Vagina (tissue), 2 donors: Measurements from ENCODE around the gene AHNAK2. TPM values are rescaled to one million over a fixed set of nuclear protein-coding genes. Genes with fewer than 3 reads are reported as not detected.

Experiments
- DNase-seq, 2 donors: peaks; one replicate each; pipeline ENCODE4 v3.0.0-alpha.2; 2017; ENCODE audit errors: extremely low spot score in 2 of 2
- H3K27ac ChIP-seq: fragments of 200-600 bp; sonication (generic); one replicate; pipeline ENCODE4 v1.5.1; 2019
- H3K27me3 ChIP-seq: fragments of 200-600 bp; sonication (generic); one replicate; pipeline ENCODE4 v1.5.1; 2019
- H3K36me3 ChIP-seq, 2 donors: fragments of 200-600 bp; sonication (generic); one replicate each; pipeline ENCODE4 v1.5.1; 2017 to 2019
- H3K4me1 ChIP-seq: fragments of 200-600 bp; sonication (generic); one replicate; pipeline ENCODE4 v1.5.1; 2019
- H3K4me3 ChIP-seq, 2 donors: fragments of 200-600 bp; sonication (generic); 1 replicate in 1 of 2; 2 replicates in 1 of 2; pipeline ENCODE4 v1.5.1; 2016 to 2019
- H3K9me3 ChIP-seq: fragments of 200-600 bp; sonication (generic); one replicate; pipeline ENCODE4 v1.5.1; 2019
- POLR2A ChIP-seq, 2 donors: fragments of 450-650 bp; IDR thresholded peaks; one replicate each; pipeline ENCODE4 v1.6.1; 2017; ENCODE audit warnings: antibody characterized with exemption in 2 of 2, mild to moderate bottlenecking in 2 of 2, moderate library complexity in 2 of 2
- POLR2AphosphoS5 ChIP-seq, 2 donors: sonication (generic); formaldehyde crosslinking; IDR thresholded peaks; one replicate each; pipeline ENCODE4 v1.9.0; 2017; ENCODE audit warnings: antibody characterized with exemption in 2 of 2, mild to moderate bottlenecking in 2 of 2, low read depth in 1 of 2; ENCODE audit not compliant: insufficient read depth in 1 of 2
- intact Hi-C: fragments of 100-400 bp; cut with DNase I; formaldehyde crosslinking; loops from one replicate; pipeline ENCODE4 v1.15.1; 2023
- total RNA-seq: library from RNA; depleted of rRNA; stranded (reverse); fragments of >200 nt; gene quantifications from one replicate; pipeline ENCODE4 v1.2.3, GENCODE V29; 2016
- TF ChIP-seq, protein P1 (sequence below), 3 experiments: fragments of 450-650 bp in 2 of 3; fragments of 200-600 bp in 1 of 3; sonication (generic) in 1 of 3; IDR thresholded peaks; one replicate each; pipeline ENCODE4 v1.5.1; 2017 to 2019; ENCODE audit warnings: antibody characterized with exemption in 3 of 3, mild to moderate bottlenecking in 2 of 3, moderate library complexity in 2 of 3

AHNAK2 gene
- total RNA-seq, 1 donor from 2014 or later = 180 TPM

DNA sequence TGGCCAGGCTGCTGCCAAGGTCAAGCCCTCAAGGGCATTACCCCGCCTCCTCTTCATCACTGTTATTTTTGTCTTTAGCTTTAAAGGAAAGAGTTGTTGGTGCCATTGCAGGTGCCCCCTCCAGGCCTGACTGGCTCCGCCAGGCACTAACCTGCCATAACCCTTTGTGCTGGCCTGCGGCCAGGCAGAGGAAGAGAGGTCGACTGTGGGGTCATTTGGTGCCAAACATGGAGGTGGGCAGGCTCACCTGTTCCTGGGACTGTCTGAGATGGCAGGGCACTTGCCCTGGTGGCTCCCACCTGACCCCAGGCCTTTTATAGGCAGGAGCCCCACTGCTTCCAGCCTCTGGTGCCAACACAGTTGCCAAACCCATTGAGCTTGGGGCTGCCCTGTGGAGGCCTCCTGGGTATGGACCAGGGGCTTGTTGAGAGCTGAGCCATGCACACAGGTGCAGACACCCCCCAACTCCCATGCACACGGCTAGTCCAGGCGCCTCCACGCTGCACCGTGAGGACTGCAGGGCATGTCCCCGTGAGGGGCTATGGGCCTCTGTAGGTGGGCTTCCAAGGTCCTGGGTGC, 82.9 kb downstream of the AHNAK2 start:
- Histone ChIP-seq H3K27me3 (no peaks in the 10 kb centered on the region), H3K27ac (no peak overlapping the region), H3K9me3 (no peaks in the 10 kb centered on the region), H3K4me1 (peaks cover 13% of the 10 kb centered on the region), H3K36me3 (no peaks in the 10 kb centered on the region), H3K4me3 (no peak overlapping the region)
- peak in 1 of 2 donors; percentile 84 for DNase-seq
- intact Hi-C loops = loop anchor here (5.0 kb wide), 1 partner anchor 152 kb away; no protein-coding TSS in a partner anchor
- TF ChIP-seq, protein P1, sequence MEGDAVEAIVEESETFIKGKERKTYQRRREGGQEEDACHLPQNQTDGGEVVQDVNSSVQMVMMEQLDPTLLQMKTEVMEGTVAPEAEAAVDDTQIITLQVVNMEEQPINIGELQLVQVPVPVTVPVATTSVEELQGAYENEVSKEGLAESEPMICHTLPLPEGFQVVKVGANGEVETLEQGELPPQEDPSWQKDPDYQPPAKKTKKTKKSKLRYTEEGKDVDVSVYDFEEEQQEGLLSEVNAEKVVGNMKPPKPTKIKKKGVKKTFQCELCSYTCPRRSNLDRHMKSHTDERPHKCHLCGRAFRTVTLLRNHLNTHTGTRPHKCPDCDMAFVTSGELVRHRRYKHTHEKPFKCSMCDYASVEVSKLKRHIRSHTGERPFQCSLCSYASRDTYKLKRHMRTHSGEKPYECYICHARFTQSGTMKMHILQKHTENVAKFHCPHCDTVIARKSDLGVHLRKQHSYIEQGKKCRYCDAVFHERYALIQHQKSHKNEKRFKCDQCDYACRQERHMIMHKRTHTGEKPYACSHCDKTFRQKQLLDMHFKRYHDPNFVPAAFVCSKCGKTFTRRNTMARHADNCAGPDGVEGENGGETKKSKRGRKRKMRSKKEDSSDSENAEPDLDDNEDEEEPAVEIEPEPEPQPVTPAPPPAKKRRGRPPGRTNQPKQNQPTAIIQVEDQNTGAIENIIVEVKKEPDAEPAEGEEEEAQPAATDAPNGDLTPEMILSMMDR (IDR thresholded peaks at IDR 0.05) = no peak
- no peak for TF ChIP-seq POLR2A (IDR thresholded peaks at IDR 0.05)
- TF ChIP-seq POLR2AphosphoS5 (IDR thresholded peaks at IDR 0.05; ENCODE audit: insufficient read depth in 1 of 2, low read depth in 1 of 2) = no peak

DNA sequence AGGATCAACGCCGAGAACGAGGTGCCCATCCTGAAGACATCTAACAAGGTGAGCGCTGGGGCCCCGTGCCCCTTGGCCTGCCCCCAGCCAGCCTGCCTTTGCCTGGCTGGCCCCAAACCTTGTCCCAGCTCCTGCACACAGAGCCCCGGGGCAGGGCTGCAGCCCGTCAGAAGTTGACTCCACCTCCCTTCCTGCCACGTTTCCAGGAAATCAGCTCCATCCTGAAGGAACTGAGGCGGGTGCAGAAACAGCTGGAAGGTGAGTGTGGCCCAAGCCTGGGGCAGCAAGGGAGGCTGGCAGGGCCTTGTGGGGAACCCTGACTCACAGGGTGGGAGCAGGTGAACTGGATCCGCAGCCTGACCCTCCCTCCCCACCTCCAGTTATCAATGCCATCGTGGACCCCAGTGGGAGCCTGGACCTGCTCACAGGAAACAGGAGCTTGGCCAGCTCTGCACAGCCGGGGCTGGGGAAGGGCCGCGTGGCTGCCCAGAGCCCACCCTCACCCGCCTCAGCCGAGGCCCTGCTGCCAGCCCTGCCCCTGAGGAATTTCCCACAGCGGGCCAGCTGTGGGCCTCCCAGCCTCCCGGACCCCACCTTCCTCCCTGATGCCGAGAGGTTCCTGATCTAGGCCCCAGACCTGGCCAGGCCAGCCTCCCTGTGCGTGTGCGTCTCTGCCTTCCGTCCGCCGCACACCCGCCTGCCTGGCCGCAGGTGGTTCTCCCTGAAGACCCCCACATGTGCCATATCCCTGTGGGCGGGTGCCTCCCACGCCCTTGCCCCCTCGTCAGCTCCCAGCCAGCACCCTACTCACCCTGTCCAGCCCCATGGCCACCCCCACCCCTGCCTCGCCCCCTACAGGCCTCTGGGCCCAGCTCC, 83.6 kb downstream of the AHNAK2 start:
- H3K4me1 ChIP-seq = peaks cover 13% of the 10 kb centered on the region
- no peak for DNase-seq
- intact Hi-C loops = loop anchor here (5.0 kb wide), 1 partner anchor 153 kb away; no protein-coding TSS in a partner anchor

DNA sequence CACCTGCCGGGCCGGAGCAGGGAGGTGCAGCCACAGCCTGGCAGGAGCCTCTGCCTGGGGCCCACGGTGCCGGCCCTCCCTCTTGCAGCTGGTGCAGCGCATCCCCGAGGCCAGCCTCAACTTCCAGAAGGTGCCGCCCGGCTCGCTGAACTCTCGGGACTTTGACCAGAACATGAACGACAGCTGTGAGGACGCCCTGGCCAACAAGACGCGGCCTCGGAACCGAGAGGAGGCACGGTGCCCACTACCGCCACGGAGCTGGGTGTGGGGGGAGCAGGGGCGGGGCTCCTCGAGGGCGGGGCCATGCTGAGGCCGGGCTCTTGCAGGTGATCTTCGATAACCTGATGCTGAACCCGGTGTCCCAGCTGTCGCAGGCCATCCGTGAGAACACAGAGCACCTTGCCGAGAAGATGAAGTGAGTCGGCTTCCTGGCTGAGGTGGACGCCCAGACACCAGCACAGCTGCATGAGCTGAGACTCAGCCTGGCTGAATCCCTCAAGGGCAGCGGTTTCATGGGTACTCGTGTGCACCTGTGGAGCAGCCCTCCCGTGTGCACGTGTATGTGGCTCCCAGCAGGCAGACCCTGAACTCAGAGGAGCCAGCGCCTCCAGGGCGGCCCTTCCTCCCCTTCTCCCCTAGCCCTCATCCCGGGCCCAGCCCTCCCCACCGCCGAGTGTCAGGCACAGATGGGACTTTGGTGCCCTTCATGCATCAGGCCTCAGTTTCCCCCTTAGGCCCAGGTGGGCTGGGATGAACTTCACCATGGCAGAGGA, 84.6 kb downstream of the AHNAK2 start:
- TF ChIP-seq POLR2A (IDR thresholded peaks at IDR 0.05) = no peak
- TF ChIP-seq POLR2AphosphoS5 (IDR thresholded peaks at IDR 0.05; ENCODE audit: insufficient read depth in 1 of 2, low read depth in 1 of 2) = no peak
- TF ChIP-seq, protein P1 (IDR thresholded peaks at IDR 0.05) = no peak
- intact Hi-C loops = no loop called here

More for the DNA sequence above, 83.6 kb downstream of the AHNAK2 start:
- no peak overlapping the region for H3K27ac ChIP-seq
- H3K9me3 ChIP-seq = no peaks in the 10 kb centered on the region
- no peaks in the 10 kb centered on the region for H3K27me3 ChIP-seq
- H3K36me3 ChIP-seq = no peaks in the 10 kb centered on the region
- no peak overlapping the region for H3K4me3 ChIP-seq
- TF ChIP-seq, protein P1 (IDR thresholded peaks at IDR 0.05) = no peak
- TF ChIP-seq POLR2AphosphoS5 (IDR thresholded peaks at IDR 0.05; ENCODE audit: insufficient read depth in 1 of 2, low read depth in 1 of 2) (no peak), POLR2A (IDR thresholded peaks at IDR 0.05) (no peak)

DNA sequence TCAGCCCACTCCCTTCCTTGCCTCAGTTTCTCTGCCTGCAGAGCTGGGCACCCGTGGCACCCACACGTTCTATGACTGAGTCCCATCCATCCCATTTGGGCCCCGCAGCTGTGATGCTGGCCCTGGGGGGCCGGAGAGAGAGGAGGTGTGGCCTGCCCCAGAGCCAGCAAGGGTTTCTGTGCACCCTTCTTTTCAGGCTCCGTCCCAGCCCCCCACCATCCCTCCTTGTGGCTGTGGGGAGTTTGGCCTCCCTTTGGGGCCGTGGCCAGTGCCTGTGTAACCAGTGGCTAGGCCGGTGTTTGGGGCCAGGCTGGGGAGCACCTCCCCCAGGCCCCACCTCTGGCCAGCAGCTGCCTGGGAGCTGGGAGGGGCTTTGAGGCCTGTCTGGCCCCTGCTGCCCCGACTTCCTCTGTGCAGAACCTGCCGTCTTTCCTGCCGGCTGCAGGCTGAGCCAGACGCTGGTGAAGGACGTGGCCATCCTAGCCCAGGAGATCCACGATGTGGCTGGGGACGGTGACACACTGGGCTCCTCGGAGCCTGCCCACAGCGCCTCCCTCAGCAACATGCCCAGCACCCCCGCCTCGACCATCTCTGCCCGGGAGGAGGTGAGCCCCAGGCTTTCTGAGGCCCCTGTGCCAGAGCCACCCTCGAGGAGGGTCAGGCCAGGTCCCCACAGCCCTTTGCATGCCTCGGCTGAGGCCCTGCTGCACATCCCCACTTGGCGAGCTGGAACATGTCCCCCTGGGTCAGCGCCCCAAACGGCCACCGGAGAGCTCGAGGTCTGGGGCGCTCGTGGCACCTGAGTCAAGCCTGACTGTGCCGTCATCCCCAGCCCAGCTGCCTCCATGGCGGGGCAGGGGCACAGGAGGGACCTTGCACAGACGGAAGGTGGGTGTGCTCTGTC, 85.4 kb downstream of the AHNAK2 start:
- no peaks in the 10 kb centered on the region for H3K27me3 ChIP-seq
- H3K9me3 ChIP-seq = no peaks in the 10 kb centered on the region
- no peaks in the 10 kb centered on the region for H3K36me3 ChIP-seq
- no peak overlapping the region for H3K4me3 ChIP-seq
- no peak for DNase-seq
- H3K4me1 ChIP-seq = peaks cover 13% of the 10 kb centered on the region
- TF ChIP-seq, protein P1 (IDR thresholded peaks at IDR 0.05) = no peak
- no peak for TF ChIP-seq POLR2AphosphoS5 (IDR thresholded peaks at IDR 0.05; ENCODE audit: insufficient read depth in 1 of 2, low read depth in 1 of 2)
- no peak for TF ChIP-seq POLR2A (IDR thresholded peaks at IDR 0.05)
- H3K27ac ChIP-seq = no peak overlapping the region
- intact Hi-C loops = no loop called here

More for the DNA sequence above, 84.6 kb downstream of the AHNAK2 start:
- Histone ChIP-seq H3K27me3 (no peaks in the 10 kb centered on the region), H3K27ac (no peak overlapping the region), H3K9me3 (no peaks in the 10 kb centered on the region), H3K36me3 (no peaks in the 10 kb centered on the region), H3K4me3 (no peak overlapping the region), H3K4me1 (peaks cover 13% of the 10 kb centered on the region)
- no peak for DNase-seq
